ENCODE measurements around the gene RPA3. TPM values are rescaled to one million over a fixed set of nuclear protein-coding genes. Genes with fewer than 3 reads are reported as not detected.

RPA3 gene
- total RNA-seq, 1 experiment from 2014 or later: 121 TPM

DNA sequence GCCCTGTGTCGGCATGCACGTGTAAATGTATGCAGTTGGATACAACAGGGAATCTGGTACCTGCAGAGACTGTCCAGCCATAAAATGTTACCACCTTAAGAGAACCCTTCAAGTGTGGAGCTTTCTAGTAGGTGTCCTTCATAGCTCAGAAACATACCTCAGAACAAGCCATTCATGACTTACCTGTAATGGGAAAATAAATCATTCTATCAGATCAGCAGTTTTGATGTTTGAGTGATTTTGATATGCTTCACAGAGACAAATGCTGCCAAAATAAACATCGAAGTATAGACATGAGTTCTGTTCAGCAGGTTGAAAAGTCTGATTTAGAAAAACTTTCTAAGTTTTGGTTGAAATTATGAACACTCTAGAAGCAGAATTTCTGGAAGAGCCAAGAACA lies 111.4 kb downstream of the RPA3 start:
- DNase-seq (ENCODE audit: low read depth): no peak

DNA sequence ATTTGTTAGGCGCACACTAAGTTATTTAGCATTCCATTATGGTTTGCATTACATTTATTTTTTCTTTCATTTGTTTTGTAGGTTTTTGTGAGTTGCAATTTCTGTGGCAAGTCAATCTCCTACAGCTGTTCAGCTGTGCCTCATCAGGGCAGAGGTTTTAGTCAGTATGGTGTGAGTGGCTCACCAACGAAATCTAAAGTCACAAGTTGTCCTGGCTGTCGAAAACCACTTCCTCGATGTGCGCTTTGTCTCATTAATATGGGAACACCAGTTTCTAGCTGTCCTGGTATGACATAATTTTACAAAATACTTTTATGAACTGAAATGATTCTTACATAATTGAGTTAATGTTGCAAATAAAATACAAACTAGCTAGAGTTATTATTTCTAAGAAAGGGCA lies 122.2 kb downstream of the RPA3 start:
- DNase-seq (ENCODE audit: low read depth): no peak

DNA sequence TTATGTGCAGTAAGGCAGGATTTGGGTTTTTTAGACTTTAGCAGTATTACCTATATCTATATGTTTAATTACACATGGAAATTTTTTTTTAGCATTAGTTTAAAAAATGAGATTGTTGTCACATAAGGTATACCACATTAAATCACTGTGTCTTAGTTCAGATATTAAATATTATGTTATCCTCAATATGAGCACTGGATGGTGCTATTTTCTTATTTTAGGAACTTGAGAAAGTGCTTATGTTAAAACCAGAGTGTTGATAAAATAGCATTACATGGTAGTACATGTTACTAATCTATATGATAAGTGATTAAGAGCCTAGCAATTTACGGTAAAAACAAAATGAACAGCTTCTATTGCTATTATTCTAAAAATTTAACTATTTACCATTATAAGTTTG lies 123.0 kb downstream of the RPA3 start:
- DNase-seq (ENCODE audit: low read depth): peak; percentile 29

Other genes starting within 250 kb of the RPA3 start
- not detected in 2 replicates for gene COL28A1, start 182.7 kb downstream of the RPA3 start, total RNA-seq (2014; rRNA removed; shearing (Covaris generic))
- 17.5 and 31.6 TPM in 2 replicates for gene MIOS, start 151.7 kb downstream of the RPA3 start, total RNA-seq (2014; rRNA removed; shearing (Covaris generic))
- gene UMAD1, start 77.9 kb downstream of the RPA3 start, total RNA-seq (2014; rRNA removed; shearing (Covaris generic)): 19.9 and 27.4 TPM in 2 replicates